Mucosa of descending colon (tissue), 3 donors: Measurements from ENCODE around the gene CHRNA9. TPM values are rescaled to one million over a fixed set of nuclear protein-coding genes. Genes with fewer than 3 reads are reported as not detected.

Source experiments
- ATAC-seq: fragments of 200-7000 bp; cut with Tn5 transposase; one replicate; pipeline ENCODE4 v1.9.1; 2020; ENCODE audit warnings: mild to moderate bottlenecking, moderate library complexity
- DNase-seq, 3 donors: peaks; one replicate each; pipeline ENCODE4 v3.0.0-alpha.2; 2020
- H3K36me3 ChIP-seq: fragments of 200-600 bp; one replicate; pipeline ENCODE4 v1.8.0; 2021; ENCODE audit warnings: low read depth, mild to moderate bottlenecking
- H3K4me1 ChIP-seq: fragments of 200-600 bp; one replicate; pipeline ENCODE4 v1.8.0; 2021; ENCODE audit warnings: low read depth, mild to moderate bottlenecking
- H3K4me3 ChIP-seq: fragments of 200-600 bp; one replicate; pipeline ENCODE4 v1.8.0; 2021; ENCODE audit warnings: mild to moderate bottlenecking
- H3K9me3 ChIP-seq: fragments of 200-600 bp; one replicate; pipeline ENCODE4 v1.8.0; 2021; ENCODE audit warnings: mild to moderate bottlenecking
- intact Hi-C, 2 donors: fragments of 100-400 bp; cut with DNase I in 1 of 2; cut with micrococcal nuclease in 1 of 2; formaldehyde crosslinking; loops; one replicate each; pipeline versions ENCODE4 v1.11.0 to v1.11.1; 2022; cut with DNase I, micrococcal nuclease
- total RNA-seq, 3 donors: library from RNA; stranded (reverse); fragmentation: NEBNext Ultra II Directional in 2 of 3; extraction: Animal tissue kit (Norgen Biotek cat#: 25700) in 2 of 3; gene quantifications; one replicate each; pipeline versions ENCODE4 v1.2.1 to v1.2.4, GENCODE V29; 2021 to 2023
- TF ChIP-seq, protein P1 (sequence below): fragments of 200-600 bp; IDR thresholded peaks from one replicate; pipeline ENCODE4 v1.8.0; 2022; ENCODE audit warnings: antibody characterized with exemption, mild to moderate bottlenecking
- donor health status: DM: no; HTN: no; CAD: no; lungs with moderate emphysema.
- donor health status: DM: no; HTN: no; CAD: no.
- donor health status: DM: no; HTN: yes; CAD: no.

Gene CHRNA9
- total RNA-seq, 3 donors from 2014 or later: not detected

DNA sequence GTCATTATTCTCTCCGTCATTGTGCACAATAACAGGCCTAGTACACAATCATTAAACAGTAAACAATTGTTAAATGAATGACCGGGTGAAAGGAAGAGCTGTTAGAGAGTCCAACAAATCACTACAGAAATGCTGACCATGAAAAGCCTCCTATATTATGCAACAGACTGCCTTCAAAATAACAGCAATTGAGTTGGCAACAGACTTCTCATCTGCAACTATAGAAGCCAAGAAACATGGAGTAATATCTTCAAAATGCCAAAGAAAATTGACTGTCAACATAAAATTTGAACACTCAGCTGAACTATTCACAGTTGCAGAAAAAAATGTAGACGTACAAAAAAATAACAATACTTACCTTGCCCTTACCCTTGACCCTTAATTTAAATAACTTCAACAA is 26.2 kb downstream of the CHRNA9 start:
- no peak for DNase-seq
- TF ChIP-seq, protein P1, sequence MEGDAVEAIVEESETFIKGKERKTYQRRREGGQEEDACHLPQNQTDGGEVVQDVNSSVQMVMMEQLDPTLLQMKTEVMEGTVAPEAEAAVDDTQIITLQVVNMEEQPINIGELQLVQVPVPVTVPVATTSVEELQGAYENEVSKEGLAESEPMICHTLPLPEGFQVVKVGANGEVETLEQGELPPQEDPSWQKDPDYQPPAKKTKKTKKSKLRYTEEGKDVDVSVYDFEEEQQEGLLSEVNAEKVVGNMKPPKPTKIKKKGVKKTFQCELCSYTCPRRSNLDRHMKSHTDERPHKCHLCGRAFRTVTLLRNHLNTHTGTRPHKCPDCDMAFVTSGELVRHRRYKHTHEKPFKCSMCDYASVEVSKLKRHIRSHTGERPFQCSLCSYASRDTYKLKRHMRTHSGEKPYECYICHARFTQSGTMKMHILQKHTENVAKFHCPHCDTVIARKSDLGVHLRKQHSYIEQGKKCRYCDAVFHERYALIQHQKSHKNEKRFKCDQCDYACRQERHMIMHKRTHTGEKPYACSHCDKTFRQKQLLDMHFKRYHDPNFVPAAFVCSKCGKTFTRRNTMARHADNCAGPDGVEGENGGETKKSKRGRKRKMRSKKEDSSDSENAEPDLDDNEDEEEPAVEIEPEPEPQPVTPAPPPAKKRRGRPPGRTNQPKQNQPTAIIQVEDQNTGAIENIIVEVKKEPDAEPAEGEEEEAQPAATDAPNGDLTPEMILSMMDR: no peak
- ATAC-seq: no peak
- no peak overlapping the region for H3K4me3 ChIP-seq
- H3K4me1 ChIP-seq: no peaks in the 10 kb centered on the region
- H3K36me3 ChIP-seq: no peaks in the 10 kb centered on the region
- intact Hi-C loops: no loop called here
- no peaks in the 10 kb centered on the region for H3K9me3 ChIP-seq

DNA sequence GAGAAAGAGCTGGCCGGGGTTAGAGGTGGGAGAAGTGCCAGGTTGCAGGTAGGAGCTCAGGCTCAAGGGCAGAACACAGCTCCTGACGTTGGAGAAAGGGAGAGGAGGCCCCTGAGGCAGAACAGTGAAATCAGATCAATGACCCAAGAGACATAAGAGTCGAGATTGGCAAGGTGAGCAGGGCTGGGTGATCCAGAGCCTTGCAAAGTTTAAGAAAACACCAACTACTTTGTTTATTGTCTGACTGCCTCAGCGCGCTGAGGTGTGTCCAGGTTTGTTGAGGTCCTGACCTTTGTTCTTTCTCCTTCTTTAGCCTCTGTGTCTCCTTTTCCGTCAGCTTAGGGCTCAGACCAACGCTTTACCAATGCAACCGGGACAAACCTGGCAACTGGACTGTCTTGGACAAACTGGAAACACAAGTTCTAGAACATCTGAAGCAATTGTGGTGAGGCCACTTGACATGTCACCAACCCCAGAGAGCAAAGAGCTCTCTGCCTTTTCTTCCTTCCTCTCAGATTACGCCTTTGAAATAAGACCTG is 28.3 kb downstream of the CHRNA9 start:
- Histone ChIP-seq H3K9me3 (no peaks in the 10 kb centered on the region), H3K4me3 (no peak overlapping the region), H3K36me3 (no peaks in the 10 kb centered on the region), H3K4me1 (peaks cover 7% of the 10 kb centered on the region)
- peak; percentile 92 for ATAC-seq
- TF ChIP-seq, protein P1: no peak
- DNase-seq: peak in 2 of 3 donors; percentile 61 to 65
- intact Hi-C loops: no loop called here

DNA sequence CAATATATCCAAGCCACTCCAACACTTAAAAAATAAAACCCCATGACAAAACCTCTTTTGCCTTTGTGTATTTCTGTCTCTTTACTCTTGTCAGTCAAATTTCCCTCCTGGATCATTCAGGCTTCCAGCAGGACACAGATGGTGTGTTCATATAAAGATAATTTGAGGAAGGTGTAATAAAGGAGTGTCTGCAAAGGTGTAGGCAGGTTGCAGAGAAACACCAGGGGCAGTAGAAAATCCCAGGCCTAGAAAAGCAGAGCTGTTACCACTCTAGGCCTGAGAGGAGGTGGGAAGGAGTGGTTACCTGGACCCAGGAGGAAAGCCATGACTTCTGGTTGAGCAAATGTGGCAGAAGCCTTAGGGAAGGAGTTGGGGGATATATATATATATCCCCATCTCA is 28.8 kb downstream of the CHRNA9 start:
- peak; percentile 50 for ATAC-seq
- intact Hi-C loops: no loop called here

DNA sequence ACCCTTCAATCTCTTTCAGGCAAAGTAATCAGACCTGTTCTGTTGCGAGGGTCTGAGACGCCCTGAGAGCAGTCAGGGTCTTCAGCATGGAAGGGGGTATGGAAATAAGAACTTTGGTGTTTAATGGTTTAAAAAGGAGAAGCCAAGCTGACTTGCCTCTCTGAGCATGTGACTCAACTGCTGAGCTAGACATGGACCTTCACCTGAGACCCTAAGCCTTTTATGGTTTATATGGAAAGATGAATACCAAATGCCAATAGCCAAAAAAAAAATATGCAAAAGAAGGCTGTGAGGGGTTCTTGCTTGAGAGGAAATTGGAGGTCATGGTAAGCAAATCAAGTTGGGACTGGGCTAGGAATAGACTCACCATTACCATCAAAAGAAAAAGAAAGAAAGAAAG is 30.6 kb downstream of the CHRNA9 start:
- peaks cover 24% of the 10 kb centered on the region for H3K4me1 ChIP-seq
- no peaks in the 10 kb centered on the region for H3K9me3 ChIP-seq
- H3K4me3 ChIP-seq: no peak overlapping the region
- no peak for DNase-seq
- ATAC-seq: no peak
- TF ChIP-seq, protein P1: no peak
- H3K36me3 ChIP-seq: no peaks in the 10 kb centered on the region
- intact Hi-C loops: no loop called here

More for the DNA sequence above, 28.8 kb downstream of the CHRNA9 start:
- H3K4me3 ChIP-seq: no peak overlapping the region
- no peaks in the 10 kb centered on the region for H3K36me3 ChIP-seq
- H3K9me3 ChIP-seq: no peaks in the 10 kb centered on the region
- TF ChIP-seq, protein P1: no peak
- peaks cover 12% of the 10 kb centered on the region for H3K4me1 ChIP-seq
- DNase-seq: no peak

DNA sequence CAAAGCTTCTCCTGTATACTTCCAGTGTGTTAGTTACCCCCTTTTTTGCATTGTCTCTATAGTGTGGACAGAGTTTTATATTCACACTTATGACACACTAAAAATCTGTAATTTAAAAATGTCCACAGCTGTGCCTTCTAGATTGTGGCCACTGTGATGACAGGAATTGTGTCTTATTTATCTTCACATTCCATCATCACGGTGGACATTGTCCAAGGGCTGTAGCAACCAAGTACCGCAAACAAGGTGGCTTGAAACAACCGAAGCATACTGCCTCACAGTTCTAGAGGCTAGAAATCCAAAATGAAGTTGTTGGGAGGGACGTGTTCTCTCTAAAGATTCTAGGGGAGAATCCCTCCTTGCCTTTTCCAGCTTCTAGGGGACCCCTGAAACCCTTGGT is 32.3 kb downstream of the CHRNA9 start:
- intact Hi-C loops: no loop called here
- H3K4me1 ChIP-seq: peaks cover 27% of the 10 kb centered on the region

More for the DNA sequence above, 32.3 kb downstream of the CHRNA9 start:
- H3K9me3 ChIP-seq: no peaks in the 10 kb centered on the region
- DNase-seq (no peak), ATAC-seq (no peak)
- no peak overlapping the region for H3K4me3 ChIP-seq
- TF ChIP-seq, protein P1: no peak
- H3K36me3 ChIP-seq: no peaks in the 10 kb centered on the region
